ENCODE data around the gene FOXL3. TPM values are rescaled to one million over a fixed set of nuclear protein-coding genes. Genes with fewer than 3 reads are reported as not detected.

FOXL3 gene
- polyA plus RNA-seq, 1 of the 3 experiments (the other 2 are of a cell fraction), result not detected

GRCh38 chr7:268991-269390 lies 21.0 kb upstream of the FOXL3 start:
- WGBS (ENCODE audit: low lambda C conversion rate), result 71% methylated on average over 12 of the region's 12 CpGs
- Histone ChIP-seq H3K4me2 (no peak overlapping the region), H3K27me3 (ENCODE audit: insufficient read depth) (peaks cover 25% of the 10 kb centered on the region; the same call in 1 of the 2 replicates), H3K9me2 (no peaks in the 10 kb centered on the region), H3K9me3 (no peaks in the 10 kb centered on the region), H3K27ac (ENCODE audit: low read depth in 2 of 2, low read length in 1 of 2) (no peak overlapping the region), H3K9ac (no peak overlapping the region), H3K79me2 (ENCODE audit: insufficient read depth) (no peaks in the 10 kb centered on the region), H2AFZ (ENCODE audit: low read depth) (no peak overlapping the region), H3K4me3 (ENCODE audit: low read depth in 2 of 2, low read length in 1 of 2) (no peak overlapping the region), H4K20me1 (ENCODE audit: insufficient read depth) (no peaks in the 10 kb centered on the region), H3F3A (replicated peaks; ENCODE audit: insufficient read depth) (peaks cover 3% of the 10 kb centered on the region), H3K36me3 (replicated peaks in 1 of 2; ENCODE audit: control insufficient read depth in 1 of 2, insufficient read depth in 2 of 2, low read length in 1 of 2) (no peaks in the 10 kb centered on the region), H3K4me1 (ENCODE audit: control insufficient read depth in 1 of 2, insufficient read depth in 2 of 2, low read depth in 1 of 2, low read length in 1 of 2) (no peaks in the 10 kb centered on the region)
- TF ChIP-seq FOSL2 (IDR thresholded peaks at IDR 0.05; ENCODE audit: borderline replicate concordance, low read depth) (no peak), YY1 (IDR thresholded peaks at IDR 0.05; ENCODE audit: low read depth) (no peak)
- ChIA-PET POLR2A (no interaction called here), CTCF (interaction anchor here (3.9 kb wide), 1 partner anchor 210 kb away, joined by 42 read pairs; no protein-coding TSS in a partner anchor)
- DNase-seq, result no peak

GRCh38 chr7:269721-270120 lies 20.2 kb upstream of the FOXL3 start:
- no peaks in the 10 kb centered on the region for H3K9me3 ChIP-seq
- no peak for TF ChIP-seq CTCF (IDR thresholded peaks at IDR 0.05)
- TF ChIP-seq RXRA (IDR thresholded peaks at IDR 0.05; ENCODE audit: borderline replicate concordance, low read depth), result no peak
- no peak for TF ChIP-seq FOSL2 (IDR thresholded peaks at IDR 0.05; ENCODE audit: borderline replicate concordance, low read depth)
- TF ChIP-seq SIN3A (IDR thresholded peaks at IDR 0.05; ENCODE audit: borderline replicate concordance, low read depth, low read length), result no peak
- TF ChIP-seq ZBTB33 (IDR thresholded peaks at IDR 0.05; ENCODE audit: borderline replicate concordance, low read depth), result no peak
- TF ChIP-seq RFX5 (IDR thresholded peaks at IDR 0.05; ENCODE audit: low read length), result no peak
- no peak for TF ChIP-seq JUND (IDR thresholded peaks at IDR 0.05)
- no peak for TF ChIP-seq EZH2phosphoT487 (IDR thresholded peaks at IDR 0.05; ENCODE audit: borderline replicate concordance, low read depth)
- TF ChIP-seq SMC3 (IDR thresholded peaks at IDR 0.05; ENCODE audit: low read depth, low read length), result no peak
- TF ChIP-seq USF1 (IDR thresholded peaks at IDR 0.05; ENCODE audit: borderline replicate concordance, low read depth), result no peak
- no peak for TF ChIP-seq PBX3 (IDR thresholded peaks at IDR 0.05)
- no peak for TF ChIP-seq FOXJ3 (CRISPR knock-in tag; IDR thresholded peaks at IDR 0.05)
- TF ChIP-seq RCOR1 (IDR thresholded peaks at IDR 0.05; ENCODE audit: low read length), result no peak
- no peak for TF ChIP-seq GABPA (IDR thresholded peaks at IDR 0.05; ENCODE audit: low read depth)
- no peak for TF ChIP-seq CHD2 (IDR thresholded peaks at IDR 0.05; ENCODE audit: low read length, partially characterized antibody)
- TF ChIP-seq TAF1 (IDR thresholded peaks at IDR 0.05; ENCODE audit: borderline replicate concordance, low read depth, low read length), result no peak
- TF ChIP-seq MAX (IDR thresholded peaks at IDR 0.05; ENCODE audit: low read depth), result no peak
- no peak for TF ChIP-seq GATA2 (CRISPR knock-in tag; IDR thresholded peaks at IDR 0.05)
- H3K4me3 ChIP-seq (ENCODE audit: low read depth in 2 of 2, low read length in 1 of 2), result no peak overlapping the region
- 25% methylated on average over 11 of the region's 11 CpGs for WGBS (ENCODE audit: low lambda C conversion rate)
- H3K79me2 ChIP-seq (ENCODE audit: insufficient read depth), result no peaks in the 10 kb centered on the region
- H3F3A ChIP-seq (replicated peaks; ENCODE audit: insufficient read depth), result no peaks in the 10 kb centered on the region
- H3K36me3 ChIP-seq (replicated peaks in 1 of 2; ENCODE audit: control insufficient read depth in 1 of 2, insufficient read depth in 2 of 2, low read length in 1 of 2), result no peaks in the 10 kb centered on the region
- H2AFZ ChIP-seq (ENCODE audit: low read depth), result no peak overlapping the region
- ChIA-PET CTCF (interaction anchor here (1.1 kb wide), 1 partner anchor 203 kb away, joined by 3 read pairs; no protein-coding TSS in a partner anchor), POLR2A (no interaction called here)
- H3K4me1 ChIP-seq (ENCODE audit: control insufficient read depth in 1 of 2, insufficient read depth in 2 of 2, low read depth in 1 of 2, low read length in 1 of 2), result no peaks in the 10 kb centered on the region
- no peak for DNase-seq
- H4K20me1 ChIP-seq (ENCODE audit: insufficient read depth), result no peaks in the 10 kb centered on the region
- H3K9ac ChIP-seq, result no peak overlapping the region
- H3K4me2 ChIP-seq, result no peak overlapping the region
- H3K27me3 ChIP-seq (ENCODE audit: insufficient read depth), result peaks cover 25% of the 10 kb centered on the region; the same call in 1 of the 2 replicates
- H3K27ac ChIP-seq (ENCODE audit: low read depth in 2 of 2, low read length in 1 of 2), result no peak overlapping the region
- H3K9me2 ChIP-seq, result no peaks in the 10 kb centered on the region
